HepG2 (cell line): ENCODE measurements around the gene CA7. TPM values are rescaled to one million over a fixed set of nuclear protein-coding genes. Genes with fewer than 3 reads are reported as not detected.

Source experiments
- CREM ChIP-seq, 2 experiments: sonication (generic) in 1 of 2; formaldehyde crosslinking in 1 of 2; IDR thresholded peaks; 2 replicates each; pipeline versions ENCODE4 v1.4.0 to v1.6.1; 2016 to 2020; ENCODE audit warnings: antibody characterized with exemption in 1 of 2, mild to moderate bottlenecking in 1 of 2, missing genetic modification reagents in 1 of 2
- DNMT3B ChIP-seq: conservative IDR thresholded peaks from 2 replicates; pipeline ENCODE4 v1.6.1; 2016; ENCODE audit warnings: missing biosample characterization, control low read depth
- FOXO4 ChIP-seq: sonication (generic); formaldehyde crosslinking; conservative IDR thresholded peaks from 2 replicates; pipeline ENCODE4 v1.8.1; 2023; ENCODE audit warnings: missing genetic modification reagents
- PHF21A ChIP-seq: sonication (generic); formaldehyde crosslinking; IDR thresholded peaks from 2 replicates; pipeline ENCODE4 v1.5.0; 2020; ENCODE audit warnings: mild to moderate bottlenecking, missing genetic modification reagents
- TERF1 ChIP-seq: sonication (generic); formaldehyde crosslinking; IDR thresholded peaks from 2 replicates; pipeline ENCODE4 v1.8.0; 2022; ENCODE audit warnings: mild to moderate bottlenecking, missing genetic modification reagents, moderate library complexity
- THRA ChIP-seq: sonication (generic); formaldehyde crosslinking; IDR thresholded peaks from 2 replicates; pipeline ENCODE4 v1.4.0; 2020; ENCODE audit warnings: missing genetic modification reagents, borderline replicate concordance
- ZBTB38 ChIP-seq: sonication (generic); formaldehyde crosslinking; IDR thresholded peaks from 2 replicates; pipeline ENCODE4 v1.5.1; 2020; ENCODE audit warnings: mild to moderate bottlenecking, missing genetic modification reagents
- ZNF205 ChIP-seq: IDR thresholded peaks from 2 replicates; pipeline ENCODE4 v1.6.1; 2018; ENCODE audit warnings: missing biosample characterization, missing genetic modification reagents
- ZNF720 ChIP-seq: sonication (generic); formaldehyde crosslinking; IDR thresholded peaks from 2 replicates; pipeline ENCODE4 v1.4.0; 2020; ENCODE audit warnings: missing genetic modification reagents
- ZSCAN21 ChIP-seq: sonication (generic); formaldehyde crosslinking; IDR thresholded peaks from 2 replicates; pipeline ENCODE4 v1.8.0; 2022; ENCODE audit warnings: mild to moderate bottlenecking, missing genetic modification reagents, moderate library complexity, borderline replicate concordance
- polyA plus RNA-seq, 8 experiments: library from polyadenylated mRNA; depleted of rRNA in 3 of 8; stranded (reverse) in 7 of 8; unstranded in 1 of 8; fragments of >200 nt; fragmentation: Illumina TruSeq in 4 of 8; extraction: Trizol in 4 of 8; gene quantifications; 2 replicates each; pipeline versions ENCODE4 v1.2.1 to v1.2.3, GENCODE V29; 2011 to 2016; ENCODE audit warnings: low read depth in 4 of 8, missing spikeins in 1 of 8, mixed read lengths in 1 of 8; ENCODE audit not compliant: insufficient read depth in 1 of 8
- total RNA-seq, 5 experiments: library from RNA; depleted of rRNA; stranded (reverse); fragments of >200 nt; fragmentation: Illumina TruSeq; extraction: Trizol; gene quantifications; 2 replicates each; pipeline ENCODE4 v1.2.3, GENCODE V29; 2016; ENCODE audit warnings: low read depth in 1 of 5
- TF ChIP-seq, protein P1 (sequence below): IDR thresholded peaks from 2 replicates; pipeline ENCODE4 v1.6.1; 2016
- TF ChIP-seq, protein P2 (sequence below): sonication (generic); formaldehyde crosslinking; conservative IDR thresholded peaks from 2 replicates; pipeline ENCODE4 v1.4.0; 2020; ENCODE audit warnings: missing genetic modification reagents
- TF ChIP-seq, protein P3 (sequence below): fragments of 450-650 bp; IDR thresholded peaks from 2 replicates; pipeline ENCODE4 v1.6.1; 2017; ENCODE audit warnings: mild to moderate bottlenecking

Gene CA7
- total and polyA plus RNA-seq, 2 of the 13 experiments (the other 11 are each of a cell fraction or from before 2014, with no cell fraction given) = not detected

GRCh38 chr16:66830422-66831404, 13.5 kb upstream of the CA7 start, which contains the start of gene NAE1 (continued):
- TF ChIP-seq, protein P1, sequence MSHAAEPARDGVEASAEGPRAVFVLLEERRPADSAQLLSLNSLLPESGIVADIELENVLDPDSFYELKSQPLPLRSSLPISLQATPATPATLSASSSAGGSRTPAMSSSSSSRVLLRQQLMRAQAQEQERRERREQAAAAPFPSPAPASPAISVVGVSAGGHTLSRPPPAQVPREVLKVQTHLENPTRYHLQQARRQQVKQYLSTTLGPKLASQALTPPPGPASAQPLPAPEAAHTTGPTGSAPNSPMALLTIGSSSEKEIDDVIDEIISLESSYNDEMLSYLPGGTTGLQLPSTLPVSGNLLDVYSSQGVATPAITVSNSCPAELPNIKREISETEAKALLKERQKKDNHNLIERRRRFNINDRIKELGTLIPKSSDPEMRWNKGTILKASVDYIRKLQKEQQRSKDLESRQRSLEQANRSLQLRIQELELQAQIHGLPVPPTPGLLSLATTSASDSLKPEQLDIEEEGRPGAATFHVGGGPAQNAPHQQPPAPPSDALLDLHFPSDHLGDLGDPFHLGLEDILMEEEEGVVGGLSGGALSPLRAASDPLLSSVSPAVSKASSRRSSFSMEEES (CRISPR knock-in tag) = peak; percentile 66
- no peak for TF ChIP-seq TERF1 (CRISPR knock-in tag)
- TF ChIP-seq, protein P2, sequence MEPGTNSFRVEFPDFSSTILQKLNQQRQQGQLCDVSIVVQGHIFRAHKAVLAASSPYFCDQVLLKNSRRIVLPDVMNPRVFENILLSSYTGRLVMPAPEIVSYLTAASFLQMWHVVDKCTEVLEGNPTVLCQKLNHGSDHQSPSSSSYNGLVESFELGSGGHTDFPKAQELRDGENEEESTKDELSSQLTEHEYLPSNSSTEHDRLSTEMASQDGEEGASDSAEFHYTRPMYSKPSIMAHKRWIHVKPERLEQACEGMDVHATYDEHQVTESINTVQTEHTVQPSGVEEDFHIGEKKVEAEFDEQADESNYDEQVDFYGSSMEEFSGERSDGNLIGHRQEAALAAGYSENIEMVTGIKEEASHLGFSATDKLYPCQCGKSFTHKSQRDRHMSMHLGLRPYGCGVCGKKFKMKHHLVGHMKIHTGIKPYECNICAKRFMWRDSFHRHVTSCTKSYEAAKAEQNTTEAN (CRISPR knock-in tag) = peak; percentile 94
- TF ChIP-seq ZNF205 (CRISPR knock-in tag) = peak; percentile 89
- TF ChIP-seq PHF21A (CRISPR knock-in tag) = 0 out of 2 replicates have a peak, but pooled peaks have one; percentile 31
- TF ChIP-seq FOXO4 (CRISPR knock-in tag) = 0 out of 2 replicates have a peak, but pooled peaks have one; percentile 91
- TF ChIP-seq ZBTB38 (CRISPR knock-in tag) = peak; percentile 87
- peak; percentile 72; the same call in 1 of the 2 replicates for TF ChIP-seq THRA (CRISPR knock-in tag)
- TF ChIP-seq, protein P3, sequence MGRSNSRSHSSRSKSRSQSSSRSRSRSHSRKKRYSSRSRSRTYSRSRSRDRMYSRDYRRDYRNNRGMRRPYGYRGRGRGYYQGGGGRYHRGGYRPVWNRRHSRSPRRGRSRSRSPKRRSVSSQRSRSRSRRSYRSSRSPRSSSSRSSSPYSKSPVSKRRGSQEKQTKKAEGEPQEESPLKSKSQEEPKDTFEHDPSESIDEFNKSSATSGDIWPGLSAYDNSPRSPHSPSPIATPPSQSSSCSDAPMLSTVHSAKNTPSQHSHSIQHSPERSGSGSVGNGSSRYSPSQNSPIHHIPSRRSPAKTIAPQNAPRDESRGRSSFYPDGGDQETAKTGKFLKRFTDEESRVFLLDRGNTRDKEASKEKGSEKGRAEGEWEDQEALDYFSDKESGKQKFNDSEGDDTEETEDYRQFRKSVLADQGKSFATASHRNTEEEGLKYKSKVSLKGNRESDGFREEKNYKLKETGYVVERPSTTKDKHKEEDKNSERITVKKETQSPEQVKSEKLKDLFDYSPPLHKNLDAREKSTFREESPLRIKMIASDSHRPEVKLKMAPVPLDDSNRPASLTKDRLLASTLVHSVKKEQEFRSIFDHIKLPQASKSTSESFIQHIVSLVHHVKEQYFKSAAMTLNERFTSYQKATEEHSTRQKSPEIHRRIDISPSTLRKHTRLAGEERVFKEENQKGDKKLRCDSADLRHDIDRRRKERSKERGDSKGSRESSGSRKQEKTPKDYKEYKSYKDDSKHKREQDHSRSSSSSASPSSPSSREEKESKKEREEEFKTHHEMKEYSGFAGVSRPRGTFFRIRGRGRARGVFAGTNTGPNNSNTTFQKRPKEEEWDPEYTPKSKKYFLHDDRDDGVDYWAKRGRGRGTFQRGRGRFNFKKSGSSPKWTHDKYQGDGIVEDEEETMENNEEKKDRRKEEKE = no peak
- peak; percentile 83; the same call in 1 of the 2 replicates for TF ChIP-seq ZSCAN21 (CRISPR knock-in tag)
- TF ChIP-seq CREM (IDR thresholded peaks at IDR 0.05) = no peak
- no peak for TF ChIP-seq CREM (CRISPR knock-in tag; IDR thresholded peaks at IDR 0.05)
- TF ChIP-seq ZNF720 = no peak
- 0 out of 2 replicates have a peak, but pooled peaks have one; percentile 44 for TF ChIP-seq DNMT3B (CRISPR knock-in tag)
